HG03457 (cell line): ENCODE data around the gene FAN1.
"Not testable (repeated sequence)": the region's sequence is repeated elsewhere in the genome, so short reads cannot be mapped to it uniquely, and the experiment has no call there.

ENCODE experiments used
- ATAC-seq: cut with Tn5 transposase; IDR thresholded peaks from one replicate; pipeline ENCODE4 v1.9.1; 2021; ENCODE audit warnings: moderate number of reproducible peaks; ENCODE audit not compliant: unreplicated experiment

Gene FAN1

DNA sequence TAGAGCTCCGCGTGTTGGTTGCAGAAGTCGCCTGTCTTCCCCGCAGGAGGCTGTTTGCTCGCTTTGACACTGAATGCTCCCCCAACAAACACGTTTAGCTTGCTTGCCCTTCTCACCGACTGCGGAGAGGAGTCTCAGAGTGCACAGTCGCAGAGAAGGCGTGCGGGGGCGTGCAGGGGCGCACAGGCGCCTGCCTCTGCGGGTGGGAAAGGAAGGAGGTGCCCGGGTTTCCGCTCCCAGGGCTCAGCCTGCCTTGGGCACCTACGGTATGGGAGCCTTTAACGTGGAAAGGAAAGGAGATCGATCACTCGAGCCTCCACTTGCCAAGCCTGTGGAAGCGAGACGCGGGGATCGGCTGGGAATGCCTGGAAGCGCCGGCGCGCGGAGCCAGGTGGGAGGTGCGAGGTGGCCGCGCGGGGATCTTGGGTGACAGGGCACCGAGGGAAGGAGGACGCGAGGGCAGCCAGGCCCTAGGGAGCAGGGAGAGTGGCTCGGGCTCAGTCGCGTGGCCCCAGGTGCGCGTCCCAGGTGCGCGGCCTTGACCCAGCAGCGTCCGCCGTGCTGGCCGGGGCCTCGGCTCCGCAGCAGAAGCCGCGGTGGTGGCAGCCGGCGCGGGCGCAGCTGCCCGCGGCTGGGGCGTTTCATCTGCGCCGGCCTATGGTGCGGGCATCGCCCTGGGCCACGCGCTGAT lies at the start of gene FAN1:
Gene FAN1 (plus strand): TSS at position 419 of the 691 bp plus-strand sequence. CDS start 749 bp downstream, outside the sequence.
- peak; percentile 64 for ATAC-seq

DNA sequence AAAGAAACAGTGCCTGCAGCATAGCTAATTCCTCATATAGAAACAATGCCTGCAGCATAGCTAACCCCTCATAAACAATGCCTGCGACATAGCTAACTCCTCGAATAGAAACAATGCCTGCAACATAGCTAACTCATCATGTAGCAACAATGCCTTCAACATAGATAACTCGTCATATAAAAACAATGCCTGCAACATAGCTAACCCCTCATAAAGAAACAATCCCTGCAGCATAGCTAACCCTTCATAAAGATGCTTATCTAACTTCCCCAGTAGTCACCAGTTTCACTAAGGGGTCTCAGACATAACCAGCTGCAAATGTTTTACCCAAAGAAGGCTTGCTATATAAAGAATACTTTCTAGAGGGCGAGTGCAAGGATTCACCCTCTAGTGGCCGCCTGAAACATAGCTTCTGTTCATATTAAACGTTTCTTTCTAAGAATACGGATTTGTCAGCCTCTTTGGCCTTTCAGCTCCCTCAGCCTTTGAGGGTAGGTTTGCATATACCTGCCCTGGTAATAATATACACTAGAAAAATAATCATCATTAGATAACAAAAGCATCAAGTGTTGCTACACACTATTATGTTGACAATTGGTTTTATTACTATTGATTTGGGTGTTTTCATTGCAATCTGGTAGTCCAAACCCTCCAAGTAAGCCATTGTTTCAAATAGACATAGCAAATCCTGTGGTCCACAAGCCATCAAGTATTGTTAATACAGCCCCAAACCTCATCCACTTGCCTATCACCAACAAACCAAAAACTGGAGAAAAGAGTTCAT lies 44.4 kb upstream of the FAN1 start:
- no peak for ATAC-seq

DNA sequence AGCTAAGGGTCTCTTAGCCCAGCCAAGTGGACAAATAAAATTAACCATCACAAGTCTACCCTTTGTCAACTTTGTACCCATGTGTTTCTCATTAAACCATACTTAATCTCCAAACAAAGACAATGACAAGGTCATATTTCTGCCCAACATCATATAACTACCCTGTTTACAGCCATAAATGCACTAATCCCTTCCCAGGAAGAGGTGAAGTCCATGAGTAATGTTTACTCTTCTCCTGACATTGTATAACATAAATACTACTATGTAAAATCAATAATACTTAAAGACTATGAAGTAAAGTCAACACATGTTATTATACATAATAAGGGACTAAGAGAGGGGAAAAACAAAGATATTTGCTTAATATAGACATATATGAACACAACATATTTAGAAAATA lies 38.5 kb upstream of the FAN1 start:
- no peak for ATAC-seq

DNA sequence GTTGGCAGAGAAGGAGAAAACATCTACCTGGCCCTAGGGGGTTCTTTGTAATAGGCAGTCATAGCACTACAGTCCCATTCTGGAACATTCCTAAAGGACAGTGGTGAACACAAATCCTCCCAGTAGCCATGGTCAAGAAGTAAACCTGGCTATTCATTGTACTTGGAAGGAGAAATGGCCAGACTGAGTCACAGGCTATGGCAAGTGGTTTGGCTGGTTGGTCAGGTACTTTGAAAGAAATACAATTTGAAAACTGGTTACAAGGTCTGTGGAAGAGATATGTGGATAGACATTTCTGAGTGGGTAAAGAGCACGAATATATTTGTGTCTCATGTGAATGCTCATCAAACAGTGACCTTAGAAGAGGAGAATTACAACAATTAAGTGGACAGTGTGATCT lies 33.0 kb upstream of the FAN1 start:
- ATAC-seq = no peak

DNA sequence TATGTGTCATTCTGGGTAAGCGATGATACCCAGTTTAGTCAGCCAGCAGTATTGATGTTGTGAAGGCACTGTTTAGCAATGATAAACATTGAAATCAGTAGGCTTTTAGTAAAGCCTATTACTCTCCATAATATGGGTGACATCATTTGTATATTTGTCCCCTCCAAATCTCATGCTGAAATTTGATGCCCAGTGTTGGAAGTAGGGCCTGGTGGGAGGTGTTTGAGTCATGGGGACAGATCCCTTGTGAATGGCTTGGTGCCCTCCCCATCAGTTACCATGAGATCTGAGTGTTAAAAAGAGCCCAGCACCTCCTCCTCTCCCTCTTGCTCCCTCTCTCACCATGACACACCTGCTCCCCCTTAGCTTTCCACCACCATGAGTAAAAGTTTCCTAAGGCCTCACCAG lies 31.4 kb upstream of the FAN1 start:
- no peak for ATAC-seq

DNA sequence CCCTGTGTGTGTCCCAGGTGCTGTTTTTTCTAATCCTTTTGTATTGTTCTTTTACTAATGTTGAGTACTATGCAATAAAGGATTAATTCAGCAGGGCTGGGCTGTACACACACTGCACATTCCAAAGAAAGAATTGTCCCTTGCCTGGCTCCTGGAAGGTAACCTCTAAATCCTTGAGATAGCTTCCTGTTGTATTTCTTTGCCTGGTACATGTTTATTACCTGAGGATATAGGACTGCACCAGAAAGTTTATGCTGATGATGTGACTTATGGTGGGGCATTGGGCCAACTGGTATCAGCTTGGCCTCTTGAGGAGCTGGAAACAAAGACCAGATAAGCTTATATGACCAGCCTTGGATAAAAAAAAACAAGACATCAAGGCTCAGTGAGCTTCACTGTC lies 26.6 kb upstream of the FAN1 start:
- ATAC-seq = no peak

DNA sequence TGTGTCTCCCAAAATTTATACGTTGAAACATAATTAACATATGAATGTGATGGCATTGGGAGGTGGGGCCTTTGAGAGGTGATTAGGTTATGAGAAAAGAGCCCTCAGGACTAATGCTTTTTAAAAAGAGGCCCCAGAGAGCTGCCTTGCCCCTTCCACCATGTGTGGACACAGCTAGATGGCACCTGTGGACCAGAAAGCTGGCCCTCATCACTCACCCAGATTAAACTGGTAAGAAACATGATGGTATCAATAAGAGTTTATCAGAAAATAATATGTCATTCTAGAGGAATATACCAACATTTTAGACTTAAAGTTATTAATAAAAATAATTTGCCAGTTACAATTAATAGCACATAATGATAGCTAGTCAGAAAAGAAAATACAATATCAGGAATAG lies 25.2 kb upstream of the FAN1 start:
- no peak for ATAC-seq

DNA sequence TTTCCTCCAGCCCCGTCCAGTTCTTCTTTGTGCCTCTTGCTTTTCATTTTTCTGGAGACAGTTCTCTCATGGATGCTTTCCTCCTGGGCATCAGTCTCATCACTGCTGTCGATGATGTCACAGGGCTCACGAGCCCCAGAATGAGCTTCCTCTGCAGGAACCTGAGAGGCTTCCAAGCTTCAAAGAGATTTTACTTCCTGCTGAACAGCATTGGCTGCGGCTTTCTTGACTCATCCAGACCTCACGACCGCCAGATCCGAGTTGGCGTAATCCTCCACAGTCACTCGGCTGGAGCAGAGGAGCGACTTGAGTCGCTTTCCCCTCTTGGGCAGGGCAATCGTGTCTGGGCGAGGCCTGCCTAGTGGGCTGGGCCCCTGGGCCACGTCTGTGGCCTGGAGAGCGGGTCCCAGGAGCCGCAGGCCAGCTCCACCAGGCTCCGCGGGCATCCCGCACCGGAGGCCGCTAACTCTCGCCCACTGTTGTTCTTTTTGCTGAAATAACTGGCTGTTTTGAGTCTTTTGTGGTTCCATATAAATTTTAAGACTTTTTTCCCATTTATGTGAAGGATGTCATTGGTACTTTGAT lies 20.8 kb upstream of the FAN1 start:
- ATAC-seq = no peak

DNA sequence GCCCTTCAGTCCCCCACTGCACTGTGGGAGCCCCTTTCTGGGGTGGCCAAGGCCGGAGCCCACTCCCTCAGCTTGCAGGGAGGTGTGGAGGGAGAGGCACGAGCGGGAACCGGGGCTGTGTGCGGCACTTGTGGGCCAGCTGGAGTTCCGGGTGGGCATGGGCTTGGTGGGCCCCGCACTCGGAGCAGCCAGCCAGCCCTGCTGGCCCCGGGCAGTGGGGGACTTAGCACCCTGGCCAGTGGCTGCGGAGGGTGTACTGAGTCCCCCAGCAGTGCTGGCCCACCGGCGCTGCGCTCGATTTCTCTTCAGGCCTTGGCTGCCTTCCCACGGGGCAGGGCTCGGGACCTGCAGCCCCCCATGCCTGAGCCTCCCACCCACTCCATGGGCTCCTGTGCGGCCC lies 20.0 kb upstream of the FAN1 start:
- not testable (repeated sequence) for ATAC-seq

DNA sequence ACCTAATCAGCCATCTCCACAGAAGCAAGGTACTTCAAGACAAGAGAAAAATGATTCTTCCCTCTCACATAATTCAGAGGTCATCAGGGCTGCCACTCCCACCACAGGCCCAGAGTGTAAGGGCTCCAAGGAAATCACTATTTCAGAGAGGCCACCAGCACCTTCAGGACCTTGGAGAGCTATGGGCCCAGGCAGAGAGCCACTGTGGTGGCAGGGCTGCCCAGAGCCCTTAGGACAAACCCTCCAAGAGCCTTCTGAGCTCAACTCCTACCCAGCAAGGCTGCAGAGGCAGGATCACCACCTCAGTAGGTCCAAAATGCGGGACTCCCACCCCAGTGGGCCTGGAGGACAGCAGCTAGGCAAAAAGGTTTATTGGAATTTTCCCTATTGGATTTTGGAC lies 17.9 kb upstream of the FAN1 start:
- no peak for ATAC-seq

DNA sequence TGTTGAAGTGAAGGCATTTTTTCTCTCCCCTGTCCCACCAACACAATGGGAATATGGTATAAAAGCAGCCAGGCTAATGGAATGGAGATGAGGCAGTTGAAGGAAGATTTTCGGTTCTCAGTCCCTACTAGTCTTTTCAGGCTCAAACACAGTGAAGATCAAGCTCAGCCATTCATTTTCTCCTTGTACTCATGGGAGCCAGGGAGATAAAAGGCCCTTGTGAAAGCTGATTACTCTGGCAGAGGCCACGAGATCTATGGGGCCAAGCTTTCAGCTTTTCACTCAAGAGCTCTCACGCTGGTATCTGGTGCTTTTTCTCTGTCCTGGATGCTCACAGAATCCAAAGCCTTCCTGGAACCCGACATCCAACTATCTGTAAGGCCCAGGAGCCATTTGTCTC lies 14.5 kb upstream of the FAN1 start:
- ATAC-seq = no peak

DNA sequence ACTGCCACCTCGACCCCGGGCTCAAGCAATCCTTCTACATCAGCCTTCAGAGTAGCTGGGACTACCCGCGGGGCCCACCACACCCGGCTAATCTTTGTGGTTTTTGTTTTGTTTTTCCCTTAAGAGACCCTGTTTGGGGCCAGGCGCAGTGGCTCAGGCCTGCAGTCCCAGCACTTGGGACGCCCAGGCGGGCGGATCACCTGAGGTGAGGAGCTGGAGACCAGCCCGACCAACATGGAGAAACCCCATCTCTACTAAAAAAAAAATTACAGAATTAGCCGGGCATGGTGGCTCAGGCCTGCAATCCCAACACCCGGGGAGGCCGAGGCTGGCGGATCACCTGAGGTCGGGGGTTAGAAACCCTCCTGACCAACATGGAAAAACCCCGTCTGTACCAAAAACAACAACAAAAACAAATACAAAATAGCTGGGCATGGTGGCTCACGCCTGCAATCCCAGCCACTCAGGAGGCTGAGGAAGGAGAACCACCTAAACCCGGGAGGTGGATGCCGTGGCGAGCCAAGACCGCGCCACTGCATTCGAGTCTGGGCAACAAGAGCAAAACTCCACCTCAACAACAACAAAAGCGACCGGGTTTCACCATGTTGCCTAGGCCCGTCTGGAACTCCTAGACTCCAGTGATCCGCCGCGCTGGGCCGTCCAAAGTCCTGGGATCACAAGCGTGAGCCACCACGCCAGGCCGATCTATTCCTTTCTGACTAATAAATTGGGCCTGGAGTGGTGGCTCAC lies 8.1 kb upstream of the FAN1 start:
- no peak for ATAC-seq

DNA sequence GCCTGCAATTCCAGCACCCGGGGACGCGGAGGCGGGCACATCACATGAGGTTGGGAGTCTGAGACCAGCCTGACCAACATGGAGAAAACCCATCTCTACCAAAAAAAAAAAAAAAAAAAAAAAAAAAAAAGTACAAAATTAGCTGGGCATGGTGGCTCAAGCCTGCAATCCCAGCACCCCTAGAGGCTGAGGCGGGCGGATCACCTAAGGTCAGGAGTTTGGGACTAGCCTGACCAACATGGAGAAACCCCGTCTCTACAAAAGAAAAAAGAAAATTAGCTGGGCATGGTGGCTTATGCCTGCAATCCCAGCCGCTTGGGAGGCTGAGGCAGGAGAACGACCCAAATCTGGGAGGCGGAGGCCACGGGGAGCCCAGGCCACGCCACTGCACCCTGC lies 7.5 kb upstream of the FAN1 start:
- ATAC-seq = no peak

DNA sequence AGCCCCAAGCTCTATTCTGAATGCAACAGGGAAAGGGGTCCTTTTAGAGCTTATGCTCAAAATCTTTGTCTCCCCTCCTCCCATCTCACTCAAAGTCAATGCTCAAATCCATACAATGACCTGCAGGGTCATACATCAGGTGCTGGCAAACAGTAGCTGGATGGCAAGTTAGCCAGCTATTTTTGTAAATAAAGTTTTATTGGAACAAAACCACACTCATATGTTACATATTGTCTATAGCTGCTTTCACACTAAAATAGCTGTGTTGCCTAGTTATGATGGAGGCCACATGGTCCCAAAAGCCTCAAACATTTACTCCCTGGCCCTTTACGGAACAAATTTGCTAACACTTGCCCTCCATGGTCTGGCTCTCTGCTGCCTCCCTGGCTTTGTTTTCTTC lies 1.8 kb upstream of the FAN1 start:
- ATAC-seq = no peak

DNA sequence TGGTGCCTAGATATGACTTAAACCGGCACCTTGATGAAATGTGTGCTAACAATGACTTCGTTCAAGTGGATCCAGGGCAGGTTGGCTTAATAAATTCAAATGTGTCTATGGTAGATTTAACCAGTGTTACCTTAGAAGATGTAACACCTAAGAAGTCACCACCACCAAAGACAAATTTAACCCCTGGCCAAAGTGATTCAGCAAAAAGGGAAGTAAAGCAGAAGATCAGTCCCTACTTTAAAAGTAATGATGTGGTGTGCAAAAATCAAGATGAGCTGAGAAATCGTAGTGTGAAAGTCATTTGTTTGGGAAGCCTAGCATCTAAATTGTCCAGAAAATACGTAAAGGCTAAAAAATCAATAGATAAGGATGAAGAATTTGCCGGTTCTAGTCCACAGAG lies 1.1 kb downstream of the FAN1 start:
- no peak for ATAC-seq

DNA sequence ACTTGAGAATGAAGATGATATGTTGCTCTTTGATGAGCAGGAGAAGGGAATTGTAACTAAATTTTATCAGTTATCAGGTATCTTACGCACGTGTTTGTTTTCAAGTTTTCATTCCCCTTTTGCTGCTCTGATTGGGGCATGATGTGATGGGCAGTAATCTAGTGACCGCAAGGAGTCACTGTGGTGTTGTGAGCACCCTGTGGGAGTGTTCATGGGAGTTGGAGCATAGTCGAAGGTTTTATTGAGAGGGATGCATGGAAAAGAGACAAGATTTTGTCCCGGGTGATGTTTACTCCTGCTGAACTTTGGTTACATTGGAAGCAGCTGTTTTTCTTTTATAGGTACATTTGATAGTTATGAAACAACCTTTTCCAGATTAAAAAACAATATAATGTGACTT lies 2.1 kb downstream of the FAN1 start:
- ATAC-seq = no peak

DNA sequence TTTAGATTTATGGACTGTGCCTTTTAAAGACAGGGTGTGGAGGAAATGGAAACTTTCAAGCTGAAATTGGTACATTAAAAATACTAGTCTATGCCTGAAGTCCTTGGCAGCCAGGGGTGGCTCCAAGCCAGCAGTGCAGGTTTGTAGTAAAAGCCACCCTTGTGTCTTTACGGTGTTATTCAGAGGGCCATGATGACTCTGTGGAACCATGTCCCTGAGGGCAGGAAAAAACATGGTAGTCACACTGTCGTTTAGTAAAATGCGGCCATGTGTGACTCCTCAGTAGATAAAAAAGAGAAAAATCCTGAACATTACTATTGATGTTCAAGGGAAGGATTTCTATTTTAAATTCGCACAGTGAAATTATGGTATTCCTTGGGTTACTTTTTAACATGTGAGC lies 2.7 kb downstream of the FAN1 start:
- ATAC-seq = no peak

DNA sequence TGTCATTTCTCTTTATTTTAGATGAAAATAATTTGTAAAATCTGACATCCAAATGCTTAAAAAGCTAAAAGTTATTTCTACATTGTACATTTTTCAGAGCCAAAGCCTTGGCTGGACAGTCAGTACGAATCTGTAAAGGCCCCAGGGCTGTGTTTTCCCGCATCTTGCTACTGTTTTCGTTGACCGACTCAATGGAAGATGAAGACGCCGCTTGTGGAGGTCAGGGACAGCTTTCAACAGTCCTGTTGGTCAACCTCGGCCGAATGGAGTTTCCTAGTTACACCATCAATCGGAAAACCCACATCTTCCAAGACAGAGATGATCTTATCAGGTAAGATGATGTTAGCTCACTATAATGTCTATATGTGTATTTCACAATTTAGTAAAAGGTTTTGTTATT lies 10.0 kb downstream of the FAN1 start:
- no peak for ATAC-seq

DNA sequence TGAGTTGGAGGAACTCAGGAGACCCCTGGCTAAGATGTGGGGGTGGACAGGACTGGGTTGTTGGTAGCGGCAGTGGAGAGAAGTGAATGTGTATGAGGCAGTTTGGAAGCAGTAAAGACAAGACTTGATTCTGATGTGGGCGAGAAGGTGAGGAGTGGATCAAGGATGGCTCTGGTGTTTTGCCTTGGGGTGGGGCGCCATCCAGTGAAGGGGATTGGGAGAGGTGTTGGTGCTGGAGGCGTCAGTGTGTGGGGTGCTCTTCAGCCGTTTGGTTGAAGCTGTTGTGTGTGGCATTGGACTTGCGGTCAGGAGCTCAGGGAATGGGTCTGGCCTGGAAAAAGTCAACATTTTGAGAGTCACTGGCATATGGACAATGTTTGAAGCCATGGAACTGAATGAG lies 13.3 kb downstream of the FAN1 start:
- no peak for ATAC-seq

DNA sequence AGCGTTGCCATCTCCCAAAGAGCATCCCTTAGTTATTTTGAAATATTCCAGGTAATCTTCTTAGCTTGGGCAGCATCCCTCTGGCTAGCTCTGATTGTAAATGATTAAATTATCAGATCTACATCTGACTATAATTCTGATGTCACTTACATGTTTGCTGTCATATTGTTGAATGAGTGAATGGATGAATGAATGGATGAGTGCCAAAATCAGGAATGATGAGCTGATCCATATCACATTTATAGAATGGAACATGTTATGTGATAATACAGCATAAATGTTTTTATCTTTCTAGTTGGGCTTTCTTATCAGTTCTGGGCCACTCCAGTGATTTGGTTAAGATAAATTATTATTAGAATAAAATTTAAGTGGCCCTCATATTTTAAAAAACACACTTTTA lies 14.0 kb downstream of the FAN1 start:
- ATAC-seq = no peak

DNA sequence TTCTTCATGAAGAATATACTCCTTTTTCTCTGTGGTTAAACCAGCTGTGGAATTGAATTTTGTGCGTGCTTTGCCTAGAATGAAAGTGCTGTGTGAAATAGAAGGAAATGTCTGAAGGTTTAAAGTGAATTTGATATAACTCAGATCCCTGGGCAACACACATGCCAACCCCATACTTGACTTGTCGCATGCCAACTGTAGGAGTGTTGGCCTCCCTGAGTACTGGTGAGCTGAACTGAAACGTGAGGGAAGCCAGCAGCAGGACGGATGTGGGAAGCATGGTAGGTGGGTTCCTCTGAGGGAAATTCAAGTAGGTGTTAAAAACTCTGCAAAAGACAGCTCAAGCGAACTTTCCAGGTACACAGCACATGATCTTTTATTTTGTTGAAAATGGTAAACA lies 14.7 kb downstream of the FAN1 start:
- no peak for ATAC-seq
